EH (cell line): ENCODE measurements around the gene TNP2.
A peak's percentile ranks its signal among the peaks of the same experiment; 100 is the strongest.

ENCODE experiments used
- DNase-seq: peaks from one replicate; pipeline ENCODE4 v3.0.0-alpha.2; 2015; ENCODE audit warnings: low read depth

Gene TNP2

GRCh38 chr16:11256661-11257130 lies 12.4 kb downstream of the TNP2 start:
- DNase-seq, result peak; percentile 74

DNA sequence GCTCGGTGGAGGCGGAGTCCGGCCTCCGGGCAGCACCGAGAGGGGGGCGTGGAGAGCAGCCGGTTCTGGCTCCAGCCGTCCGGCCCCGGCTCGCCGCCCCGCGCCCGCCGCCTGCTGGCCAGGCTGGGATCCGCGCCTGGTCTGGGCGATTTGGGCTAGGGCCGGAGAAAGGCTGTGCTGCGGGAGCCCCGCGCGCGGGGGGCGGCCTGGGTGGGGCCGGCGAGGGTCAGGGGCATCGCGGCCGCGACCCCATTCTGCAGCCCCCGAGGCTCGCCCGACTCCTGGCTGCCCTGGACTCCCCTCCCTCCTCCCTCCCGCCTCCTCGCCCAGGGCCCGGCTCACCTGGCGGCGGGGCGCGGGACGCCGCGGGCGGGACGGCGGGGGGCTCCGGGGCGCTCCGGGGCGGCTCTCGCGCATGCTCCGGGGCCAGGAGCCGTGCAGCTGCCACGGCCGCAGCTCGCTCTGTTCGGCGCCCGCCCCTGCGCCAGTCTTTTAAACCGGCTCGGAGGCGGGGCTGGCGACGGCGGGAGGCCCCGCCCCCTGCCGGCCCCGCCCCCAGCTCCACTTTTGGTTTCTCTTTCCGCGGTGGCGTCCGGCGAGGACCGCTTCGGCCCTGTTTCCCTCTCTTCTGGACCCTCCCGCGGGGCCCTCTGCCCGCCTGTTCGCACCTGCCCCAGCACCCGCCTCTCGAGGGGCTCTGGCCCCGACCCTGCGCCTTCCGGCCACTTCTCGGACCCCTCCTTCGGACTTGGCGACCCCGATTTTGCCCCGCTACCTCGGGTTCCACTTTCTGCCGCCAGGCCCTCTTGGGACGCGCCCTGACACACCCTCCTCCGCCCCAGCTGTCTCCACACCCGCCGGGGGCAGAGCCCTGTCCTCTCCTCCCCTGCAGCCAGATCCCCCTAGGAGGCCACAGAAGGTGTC lies 13.1 kb downstream of the TNP2 start, which contains the start of gene SOCS1:
Gene SOCS1 (minus strand): TSS at position 468 of the 924 bp plus-strand sequence. CDS start 726 bp downstream, outside the sequence.
- DNase-seq, result peak; percentile 88

GRCh38 chr16:11254913-11255736 lies 14.0 kb downstream of the TNP2 start:
- DNase-seq, result peak; percentile 48

GRCh38 chr16:11253995-11254912 lies 14.9 kb downstream of the TNP2 start:
- DNase-seq, result no peak

DNA sequence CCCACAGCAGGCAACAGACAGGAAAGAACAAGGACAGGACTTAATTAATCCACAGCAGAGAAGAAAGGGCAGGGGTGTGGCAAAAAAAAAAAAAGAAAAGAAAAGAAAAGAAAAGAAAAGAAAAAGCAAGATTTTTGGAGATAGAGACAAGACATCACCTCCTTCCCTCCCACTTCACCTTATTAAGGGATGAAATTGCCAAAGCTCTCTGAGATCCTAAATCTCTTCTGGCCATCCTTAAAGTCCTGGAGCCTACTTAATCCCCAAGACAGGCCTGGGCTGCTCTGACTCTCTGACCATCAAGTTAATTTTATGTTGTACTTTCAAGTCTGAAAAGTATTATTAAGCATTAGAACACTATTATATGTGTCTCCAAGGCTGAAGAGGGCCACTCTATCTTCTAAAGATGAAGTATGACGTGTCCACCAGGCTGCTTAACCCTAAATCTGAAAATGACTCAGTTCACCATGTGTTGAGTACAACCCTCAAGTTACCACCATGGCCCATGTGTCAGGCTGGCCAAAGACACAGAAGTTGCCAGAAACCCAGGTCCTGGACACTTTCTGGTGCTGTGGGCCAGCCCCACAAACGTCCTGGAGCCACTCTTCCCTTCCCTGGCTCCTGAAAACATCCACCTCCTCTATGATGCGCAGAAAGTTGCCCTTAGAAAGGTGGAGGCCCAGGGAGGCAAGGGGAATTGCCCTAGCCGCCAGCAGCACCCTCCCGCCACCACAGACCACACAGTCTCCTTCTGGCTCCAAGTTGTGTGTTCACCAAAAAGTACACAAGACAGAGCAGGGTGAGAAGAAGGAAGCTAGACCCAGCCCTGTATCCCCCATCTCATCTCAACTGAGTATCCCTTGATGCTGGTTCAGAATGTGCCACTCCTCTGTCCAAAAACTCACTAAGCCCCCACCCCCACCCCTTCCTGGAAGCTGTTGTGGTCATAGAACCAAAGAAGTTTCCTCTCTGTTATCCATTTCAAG lies 15.8 kb downstream of the TNP2 start:
- peak; percentile 46 for DNase-seq

DNA sequence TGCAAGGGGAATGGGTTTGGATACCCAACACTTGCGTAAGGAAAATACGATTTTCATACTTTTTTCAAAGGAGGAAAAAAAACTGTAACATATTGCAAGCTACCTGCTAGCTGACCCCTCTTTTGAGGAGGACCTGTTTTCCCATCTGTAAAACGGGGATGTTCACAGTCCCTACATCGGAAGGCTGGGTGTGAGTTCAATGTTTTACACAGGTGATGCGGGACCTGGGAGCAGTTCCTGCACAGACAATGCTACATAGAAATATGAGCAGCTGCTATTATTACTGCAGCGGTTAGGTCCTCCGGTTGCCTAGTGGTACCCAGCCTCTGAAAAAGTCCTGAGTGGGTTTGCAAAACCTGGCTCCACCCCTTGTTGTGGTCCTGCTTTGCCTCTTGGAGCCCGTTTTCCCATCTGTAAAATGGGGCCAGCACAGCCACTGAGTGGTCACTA lies 16.6 kb downstream of the TNP2 start:
- no peak for DNase-seq

DNA sequence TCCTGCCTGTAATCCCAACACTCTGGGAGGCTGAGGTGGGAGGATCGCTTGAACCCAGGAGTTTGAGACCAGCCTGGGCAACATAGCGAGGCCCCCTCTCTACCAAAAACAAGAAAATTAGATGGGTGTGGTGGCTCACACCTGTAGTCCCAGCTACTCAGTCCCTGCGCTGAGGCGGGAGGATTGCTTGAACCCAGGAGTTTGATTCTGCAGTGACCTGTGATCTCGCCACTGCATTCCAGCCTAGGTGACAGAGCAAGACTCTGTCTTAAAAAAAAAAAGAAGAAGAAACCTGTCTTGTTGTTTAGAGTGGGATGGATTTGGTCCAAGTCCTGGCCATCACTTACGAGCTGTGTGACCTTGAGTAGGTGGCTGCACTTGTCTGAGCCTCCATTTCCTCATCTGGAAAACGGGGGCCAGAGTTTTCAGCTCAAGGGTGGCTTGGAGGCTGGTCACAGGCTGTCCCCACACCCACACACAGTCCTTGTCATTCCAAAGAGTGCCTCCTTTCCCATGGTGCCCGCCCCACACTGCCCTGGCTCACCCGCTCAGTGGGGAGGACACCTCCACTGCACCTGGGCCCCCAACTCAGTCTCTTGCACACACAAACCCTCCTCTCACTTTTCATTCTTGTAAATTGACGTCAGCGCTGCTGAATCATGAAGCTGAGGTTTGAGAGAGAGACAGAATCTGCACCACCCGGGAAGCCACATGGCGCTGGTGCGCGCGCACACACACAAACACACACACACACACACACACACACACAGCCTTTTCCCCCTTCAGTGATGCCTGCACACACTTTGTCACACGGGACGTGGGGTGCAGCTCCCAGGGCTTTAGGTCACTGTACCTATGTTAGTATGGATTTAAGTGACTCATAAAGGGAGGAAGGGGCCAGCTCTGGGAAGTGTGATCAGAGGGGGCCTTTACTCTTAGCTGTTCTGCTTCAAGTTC lies 17.3 kb downstream of the TNP2 start:
- peak; percentile 21 for DNase-seq

- DNase-seq, result no peak
Measured at GRCh38 chr16:11250786-11251524, 18.2 kb downstream of the TNP2 start.

- DNase-seq, result no peak
Measured at GRCh38 chr16:11250091-11250785, 18.9 kb downstream of the TNP2 start.

- DNase-seq, result no peak
Measured at GRCh38 chr16:11249233-11250061, 19.7 kb downstream of the TNP2 start.

DNA sequence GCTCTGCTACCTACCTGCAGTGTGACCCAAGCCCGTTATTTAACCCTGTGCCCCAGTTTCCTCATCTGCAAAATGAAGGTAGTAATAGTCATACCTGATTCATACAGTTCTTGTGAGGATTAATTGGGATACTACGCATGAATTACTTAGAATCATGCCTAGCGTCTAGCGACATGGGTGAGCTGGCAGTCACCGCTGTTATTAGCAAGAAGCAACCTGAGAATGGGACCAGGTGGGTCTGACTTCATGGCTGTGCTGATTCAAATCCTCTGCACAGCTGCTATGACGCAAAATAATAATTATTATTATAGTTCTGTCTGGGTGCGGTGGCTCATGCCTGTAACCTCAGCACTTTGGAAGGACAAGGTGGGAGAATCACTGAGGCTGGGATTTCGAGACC lies 21.0 kb downstream of the TNP2 start:
- no peak for DNase-seq

DNA sequence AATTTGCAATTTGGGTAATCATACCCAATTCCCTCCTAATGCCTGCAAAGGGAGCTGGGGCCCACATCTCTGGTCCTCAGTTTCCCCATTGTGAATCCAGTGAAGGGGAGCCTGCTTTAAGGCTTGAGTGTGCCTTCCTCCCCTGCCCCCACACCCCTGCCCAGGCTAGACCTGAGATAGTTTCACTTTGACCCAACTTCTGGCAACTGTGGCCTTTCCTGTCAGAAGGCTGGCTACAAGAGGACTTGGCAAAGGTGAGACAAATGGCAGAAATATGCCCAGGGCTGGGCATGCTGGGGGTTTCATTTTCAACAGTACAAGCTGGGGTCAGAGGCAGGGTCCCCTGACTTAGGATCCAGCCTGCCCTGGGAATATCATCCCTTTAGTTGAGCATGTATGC lies 23.1 kb downstream of the TNP2 start:
- no peak for DNase-seq

- DNase-seq, result no peak
Measured at GRCh38 chr16:11245222-11245737, 23.8 kb downstream of the TNP2 start.

DNA sequence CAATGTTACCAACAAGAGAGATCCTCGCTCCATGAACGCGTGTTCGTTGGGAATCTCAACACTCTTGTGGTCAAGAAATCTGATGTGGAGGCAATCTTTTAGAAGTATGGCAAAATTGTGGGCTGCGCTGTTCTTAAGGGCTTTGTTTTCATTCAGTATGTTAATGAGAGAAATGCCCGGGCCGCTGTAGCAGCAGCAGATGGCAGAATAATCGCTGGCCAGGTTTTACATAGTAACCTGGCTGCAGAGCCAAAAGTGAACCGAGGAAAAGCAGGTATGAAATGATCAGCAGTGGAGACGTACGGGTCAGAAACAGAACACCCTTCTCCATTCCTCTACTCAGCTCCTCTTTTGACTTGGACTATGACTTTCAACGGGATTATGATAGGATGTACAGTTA lies 26.5 kb downstream of the TNP2 start:
- no peak for DNase-seq

DNA sequence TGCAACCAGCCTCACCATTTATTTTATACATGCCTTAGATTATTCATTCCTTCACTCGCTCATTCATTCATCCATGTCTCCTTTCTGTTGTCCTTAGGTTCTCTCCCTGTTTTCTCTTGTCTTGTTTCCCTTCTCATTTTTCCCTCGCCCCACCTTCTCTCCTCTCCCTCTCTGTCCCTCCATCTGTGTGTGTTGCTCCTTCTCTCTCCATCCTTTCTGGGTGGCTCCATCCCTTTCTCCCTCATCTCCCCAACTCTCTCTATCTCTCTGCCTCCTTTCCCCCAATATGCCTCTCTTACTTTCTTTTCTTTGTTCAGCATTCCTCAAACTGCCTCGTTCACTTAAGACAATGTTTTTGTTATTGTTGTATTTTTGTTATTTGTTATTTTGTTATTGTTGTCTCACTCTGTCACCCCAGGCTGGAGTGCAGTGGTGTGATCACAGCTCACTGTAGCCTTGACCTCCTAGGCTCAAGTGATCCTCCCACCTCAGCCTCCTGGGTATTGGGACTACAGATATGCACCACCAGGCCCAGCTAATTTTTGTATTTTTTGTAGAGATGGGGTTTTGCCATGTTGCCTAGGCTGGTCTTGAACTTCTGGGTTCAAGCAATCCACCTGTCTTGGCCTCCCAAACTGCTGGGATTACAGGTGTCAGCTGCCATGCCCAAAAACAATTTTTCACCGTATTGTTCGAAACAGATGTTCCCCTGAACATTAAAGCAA lies 27.5 kb downstream of the TNP2 start:
- DNase-seq, result no peak
